22Rv1 (cell line): ENCODE measurements around the gene MYO10.

Source experiments
- H3K27ac ChIP-seq: fragments of 450-650 bp; 2 replicates; pipeline ENCODE4 v1.5.1; 2017
- CTCF ChIP-seq: fragments of 450-650 bp; IDR thresholded peaks from 2 replicates; pipeline ENCODE4 v1.5.1; 2017; ENCODE audit warnings: mild to moderate bottlenecking
- ZFX ChIP-seq: fragments of 450-650 bp; IDR thresholded peaks from 2 replicates; pipeline ENCODE4 v1.6.1; 2017; ENCODE audit warnings: antibody characterized with exemption, borderline replicate concordance

MYO10 gene

GRCh38 chr5:16961131-16961530, 25.0 kb upstream of the MYO10 start:
- TF ChIP-seq ZFX (no peak), CTCF (no peak)
- no peak overlapping the region for H3K27ac ChIP-seq

GRCh38 chr5:16957304-16958196, 21.5 kb upstream of the MYO10 start:
- H3K27ac ChIP-seq: no peak overlapping the region
- no peak for TF ChIP-seq CTCF
- no peak for TF ChIP-seq ZFX

DNA sequence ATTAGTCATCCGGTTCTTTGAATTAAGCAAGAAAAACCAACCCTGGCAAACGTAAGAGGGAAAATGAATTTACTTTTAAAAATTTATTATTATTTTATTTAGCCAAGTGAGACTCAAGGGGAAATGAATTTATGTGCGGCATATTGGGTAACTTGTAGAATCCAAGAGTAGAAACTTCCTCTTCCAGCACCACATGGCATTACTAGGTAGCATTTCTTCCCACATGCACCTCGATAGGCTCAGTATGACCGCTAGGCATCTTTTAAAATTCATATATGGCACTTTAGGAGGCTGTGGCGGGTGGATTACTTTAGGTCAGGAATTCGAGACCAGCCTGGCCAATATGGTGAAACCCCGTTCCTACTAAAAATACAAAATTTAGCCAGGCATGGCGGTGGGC, 17.6 kb upstream of the MYO10 start:
- TF ChIP-seq ZFX (no peak), CTCF (no peak)
- no peak overlapping the region for H3K27ac ChIP-seq

- H3K27ac ChIP-seq: no peak overlapping the region
- TF ChIP-seq ZFX (no peak), CTCF (no peak)
These were observed 17.0 kb upstream of the MYO10 start for GRCh38 chr5:16952968-16953671.

DNA sequence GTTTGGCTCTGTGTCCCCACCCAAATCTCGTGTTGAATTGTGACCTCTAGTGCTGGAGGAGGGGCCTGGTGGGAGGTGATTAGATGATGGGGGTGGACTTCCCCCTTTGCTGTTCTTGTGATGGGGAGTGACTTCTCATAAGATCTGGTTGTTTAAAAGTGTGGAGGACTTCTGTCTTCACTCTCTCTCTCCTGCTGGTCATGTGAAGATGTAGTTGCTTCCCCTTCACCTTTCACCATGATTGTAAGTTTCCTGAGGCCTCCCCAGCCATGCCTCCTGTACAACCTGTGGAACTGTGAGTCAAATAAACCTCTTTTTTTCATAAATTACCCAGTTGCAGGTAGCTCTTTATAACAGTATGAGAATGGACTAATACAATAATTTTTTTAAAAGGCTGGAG, 10.6 kb upstream of the MYO10 start:
- TF ChIP-seq ZFX (no peak), CTCF (no peak)
- no peak overlapping the region for H3K27ac ChIP-seq

GRCh38 chr5:16944816-16945562, 8.9 kb upstream of the MYO10 start:
- TF ChIP-seq CTCF: no peak
- no peak for TF ChIP-seq ZFX
- no peak overlapping the region for H3K27ac ChIP-seq
